Spinal cord (tissue), 10 donors: ENCODE results near the gene PLCG2. TPM values are rescaled to one million over a fixed set of nuclear protein-coding genes. Genes with fewer than 3 reads are reported as not detected.
"Not testable (repeated sequence)": the region's sequence is repeated elsewhere in the genome, so short reads cannot be mapped to it uniquely, and the experiment has no call there.

ENCODE experiments used
- DNase-seq, 6 donors: peaks; one replicate each; pipeline versions ENCODE4 v3.0.0 to v3.0.0-alpha.2; 2013 to 2015; ENCODE audit warnings: low spot score in 6 of 6, low read depth in 4 of 6
- H3K27ac ChIP-seq: one replicate; pipeline ENCODE4 v1.5.1; 2013; ENCODE audit warnings: low read depth, low read length, control low read depth
- H3K27me3 ChIP-seq: one replicate; pipeline ENCODE4 v1.6.1; 2013; ENCODE audit warnings: low read length; ENCODE audit not compliant: control insufficient read depth, insufficient read depth
- H3K36me3 ChIP-seq: one replicate; pipeline ENCODE4 v1.6.1; 2013; ENCODE audit warnings: low read length; ENCODE audit not compliant: control insufficient read depth, insufficient read depth
- H3K4me1 ChIP-seq: one replicate; pipeline ENCODE4 v1.6.1; 2013; ENCODE audit warnings: low read length; ENCODE audit not compliant: control insufficient read depth, insufficient read depth
- H3K4me3 ChIP-seq: one replicate; pipeline ENCODE4 v1.5.1; 2013; ENCODE audit warnings: low read depth, low read length, control low read depth
- H3K9me3 ChIP-seq: one replicate; pipeline ENCODE4 v1.6.1; 2013; ENCODE audit warnings: low read length; ENCODE audit not compliant: control insufficient read depth, insufficient read depth
- WGBS: methylation state at CpG from one replicate; pipeline ENCODE4 v1.1.5; 2013; ENCODE audit warnings: missing lambda C conversion rate; ENCODE audit not compliant: insufficient coverage; 5-methylcytosine and 5-hydroxymethylcytosine counted together
- polyA plus RNA-seq, 2 donors: library from polyadenylated mRNA; unstranded; fragments of 120-200 nt; gene quantifications; one replicate each; pipeline ENCODE4 v1.2.1, GENCODE V29; 2013; ENCODE audit not compliant: insufficient read length in 2 of 2
- total RNA-seq, 2 donors: library from RNA; depleted of rRNA in 1 of 2; stranded (reverse); fragments of 120-200 nt in 1 of 2; fragments of >200 nt in 1 of 2; gene quantifications; one replicate each; pipeline versions ENCODE4 v1.2.3 to v1.2.4, GENCODE V29; 2013 to 2014
- donor health status: healthy.

The PLCG2 gene
- total and polyA plus RNA-seq, 4 donors = 7.3 to 13.6 (median 8.0) TPM

GRCh38 chr16:82002831-82003230 lies 223.7 kb downstream of the PLCG2 start:
- H3K27me3 ChIP-seq = no peaks in the 10 kb centered on the region
- 65% methylated on average over 2 of the region's 3 CpGs for WGBS
- no peak overlapping the region for H3K27ac ChIP-seq
- DNase-seq = no peak
- H3K36me3 ChIP-seq = no peaks in the 10 kb centered on the region
- no peaks in the 10 kb centered on the region for H3K4me1 ChIP-seq
- no peak overlapping the region for H3K4me3 ChIP-seq
- H3K9me3 ChIP-seq = no peaks in the 10 kb centered on the region

- H3K36me3 ChIP-seq = no peaks in the 10 kb centered on the region
- 92% methylated on average over 3 of the region's 5 CpGs for whole genome bisulfite sequencing
- no peak overlapping the region for H3K27ac ChIP-seq
- no peak for DNase-seq
- H3K4me1 ChIP-seq = no peaks in the 10 kb centered on the region
- H3K4me3 ChIP-seq = no peak overlapping the region
- H3K9me3 ChIP-seq = peaks cover 6% of the 10 kb centered on the region
- no peaks in the 10 kb centered on the region for H3K27me3 ChIP-seq
These were observed 225.5 kb downstream of the PLCG2 start for GRCh38 chr16:82004601-82005000.

- Histone ChIP-seq H3K9me3 (peaks cover 6% of the 10 kb centered on the region), H3K36me3 (no peaks in the 10 kb centered on the region), H3K4me3 (no peak overlapping the region), H3K27ac (no peak overlapping the region), H3K27me3 (no peaks in the 10 kb centered on the region), H3K4me1 (no peaks in the 10 kb centered on the region)
- WGBS = 100% methylated on average over 1 of the region's 6 CpGs
- DNase-seq = no peak
These were observed 226.1 kb downstream of the PLCG2 start for GRCh38 chr16:82005027-82005830.

- H3K9me3 ChIP-seq = peaks cover 6% of the 10 kb centered on the region
- no peaks in the 10 kb centered on the region for H3K36me3 ChIP-seq
- no peaks in the 10 kb centered on the region for H3K4me1 ChIP-seq
- DNase-seq = no peak
- no peak overlapping the region for H3K4me3 ChIP-seq
- no CpG with 5 or more reads among the region's 5 CpGs for WGBS
- H3K27ac ChIP-seq = no peak overlapping the region
- H3K27me3 ChIP-seq = peaks cover 2% of the 10 kb centered on the region
These were observed 226.9 kb downstream of the PLCG2 start for GRCh38 chr16:82006036-82006435.

- Histone ChIP-seq H3K4me1 (no peaks in the 10 kb centered on the region), H3K4me3 (no peak overlapping the region), H3K9me3 (peaks cover 6% of the 10 kb centered on the region), H3K36me3 (no peaks in the 10 kb centered on the region), H3K27me3 (peaks cover 7% of the 10 kb centered on the region), H3K27ac (no peak overlapping the region)
- no peak for DNase-seq
- 100% methylated on average over 1 of the region's 2 CpGs for WGBS
These were observed 228.1 kb downstream of the PLCG2 start for GRCh38 chr16:82007189-82007588.

- H3K27me3 ChIP-seq = peaks cover 7% of the 10 kb centered on the region
- H3K4me3 ChIP-seq = no peak overlapping the region
- no peak for DNase-seq
- peaks cover 6% of the 10 kb centered on the region for H3K9me3 ChIP-seq
- H3K4me1 ChIP-seq = no peaks in the 10 kb centered on the region
- no peak overlapping the region for H3K27ac ChIP-seq
- no peaks in the 10 kb centered on the region for H3K36me3 ChIP-seq
- 92% methylated on average over 5 of the region's 9 CpGs for WGBS
These were observed 230.0 kb downstream of the PLCG2 start for GRCh38 chr16:82008957-82009592.

GRCh38 chr16:82009789-82010188 lies 230.7 kb downstream of the PLCG2 start:
- H3K27me3 ChIP-seq, H3K4me3 ChIP-seq, H3K36me3 ChIP-seq, H3K9me3 ChIP-seq, H3K4me1 ChIP-seq, DNase-seq, H3K27ac ChIP-seq: not testable (repeated sequence)
- WGBS = no CpG with 5 or more reads among the region's 4 CpGs

- Histone ChIP-seq H3K4me1 (no peaks in the 10 kb centered on the region), H3K36me3 (no peaks in the 10 kb centered on the region), H3K9me3 (peaks cover 8% of the 10 kb centered on the region), H3K27me3 (peaks cover 7% of the 10 kb centered on the region), H3K27ac (no peak overlapping the region), H3K4me3 (no peak overlapping the region)
- WGBS = 89% methylated on average over 8 of the region's 8 CpGs
- DNase-seq = no peak
These were observed 231.6 kb downstream of the PLCG2 start for GRCh38 chr16:82010649-82011048.

- H3K27ac ChIP-seq = no peak within 1 kb of the TSS
- no peak within 1 kb of the TSS for H3K4me3 ChIP-seq
- H3K27me3 ChIP-seq = peaks cover 7% of the 10 kb centered on the region
- WGBS = 15% methylated on average over 32 of the region's 32 CpGs
- H3K4me1 ChIP-seq = no peaks in the 10 kb centered on the region
- peaks cover 8% of the 10 kb centered on the region for H3K9me3 ChIP-seq
- DNase-seq = peak in 1 of 6 donors; percentile 63
- H3K36me3 ChIP-seq = no peaks in the 10 kb centered on the region
These were observed 232.1 kb downstream of the PLCG2 start, which contains the start of gene SDR42E1 for GRCh38 chr16:82011199-82011641. Gene SDR42E1 (minus strand): TSS chr16:82011470. CDS start chr16:82000858, 10,612 bp downstream.
